Gastrocnemius medialis (tissue), 4 donors: Measurements from ENCODE around the gene COL2A1.

Experiments used
- POLR2A ChIP-seq, 2 donors: fragments of 450-650 bp; IDR thresholded peaks; one replicate each; pipeline ENCODE4 v1.6.1; 2017; ENCODE audit warnings: antibody characterized with exemption in 2 of 2, mild to moderate bottlenecking in 2 of 2, moderate library complexity in 2 of 2
- TF ChIP-seq, protein P1 (sequence below), 5 experiments: fragments of 450-650 bp in 3 of 5; fragments of 200-600 bp in 2 of 5; sonication (generic) in 2 of 5; IDR thresholded peaks in 4 of 5; conservative IDR thresholded peaks in 1 of 5; 1 replicate in 4 of 5; 2 replicates in 1 of 5; pipeline ENCODE4 v1.5.1; 2016 to 2019; ENCODE audit warnings: antibody characterized with exemption in 5 of 5, mild to moderate bottlenecking in 3 of 5, moderate library complexity in 3 of 5

GRCh38 chr12:47987411-47988072, 16.7 kb downstream of the COL2A1 start:
- TF ChIP-seq, protein P1, sequence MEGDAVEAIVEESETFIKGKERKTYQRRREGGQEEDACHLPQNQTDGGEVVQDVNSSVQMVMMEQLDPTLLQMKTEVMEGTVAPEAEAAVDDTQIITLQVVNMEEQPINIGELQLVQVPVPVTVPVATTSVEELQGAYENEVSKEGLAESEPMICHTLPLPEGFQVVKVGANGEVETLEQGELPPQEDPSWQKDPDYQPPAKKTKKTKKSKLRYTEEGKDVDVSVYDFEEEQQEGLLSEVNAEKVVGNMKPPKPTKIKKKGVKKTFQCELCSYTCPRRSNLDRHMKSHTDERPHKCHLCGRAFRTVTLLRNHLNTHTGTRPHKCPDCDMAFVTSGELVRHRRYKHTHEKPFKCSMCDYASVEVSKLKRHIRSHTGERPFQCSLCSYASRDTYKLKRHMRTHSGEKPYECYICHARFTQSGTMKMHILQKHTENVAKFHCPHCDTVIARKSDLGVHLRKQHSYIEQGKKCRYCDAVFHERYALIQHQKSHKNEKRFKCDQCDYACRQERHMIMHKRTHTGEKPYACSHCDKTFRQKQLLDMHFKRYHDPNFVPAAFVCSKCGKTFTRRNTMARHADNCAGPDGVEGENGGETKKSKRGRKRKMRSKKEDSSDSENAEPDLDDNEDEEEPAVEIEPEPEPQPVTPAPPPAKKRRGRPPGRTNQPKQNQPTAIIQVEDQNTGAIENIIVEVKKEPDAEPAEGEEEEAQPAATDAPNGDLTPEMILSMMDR (IDR thresholded peaks at IDR 0.05 in 4 of 5, conservative IDR thresholded peaks at IDR 0.05 in 1 of 5): no peak
- no peak for TF ChIP-seq POLR2A (IDR thresholded peaks at IDR 0.05)
